Endothelial cell (in vitro differentiated cells): ENCODE measurements around the gene SPTB. TPM values are rescaled to one million over a fixed set of nuclear protein-coding genes. Genes with fewer than 3 reads are reported as not detected.

Experiments
- DNase-seq: peaks from one replicate; pipeline ENCODE4 v3.0.0; 2021; ENCODE audit warnings: low spot score
- H3K27ac Mint-ChIP-seq: one replicate; pipeline ENCODE4 v1.8.0; 2021; ENCODE audit warnings: mixed read lengths, inconsistent platforms; ENCODE audit not compliant: unreplicated experiment
- H3K27me3 Mint-ChIP-seq: one replicate; pipeline ENCODE4 v1.8.0; 2021; ENCODE audit warnings: mild to moderate bottlenecking, moderate library complexity, mixed read lengths, inconsistent platforms; ENCODE audit not compliant: unreplicated experiment
- H3K36me3 Mint-ChIP-seq: one replicate; pipeline ENCODE4 v1.8.0; 2021; ENCODE audit warnings: mild to moderate bottlenecking, low read depth, mixed read lengths, inconsistent platforms; ENCODE audit not compliant: unreplicated experiment
- H3K4me1 Mint-ChIP-seq: one replicate; pipeline ENCODE4 v1.8.0; 2021; ENCODE audit warnings: mild to moderate bottlenecking, mixed read lengths, inconsistent platforms; ENCODE audit not compliant: unreplicated experiment
- H3K4me3 Mint-ChIP-seq: one replicate; pipeline ENCODE4 v1.8.0; 2021; ENCODE audit warnings: mild to moderate bottlenecking, mixed read lengths, inconsistent platforms; ENCODE audit not compliant: unreplicated experiment
- H3K9me3 Mint-ChIP-seq: one replicate; pipeline ENCODE4 v1.8.0; 2021; ENCODE audit warnings: mixed read lengths, inconsistent platforms; ENCODE audit not compliant: unreplicated experiment
- CTCF ChIP-seq: fragments of 200-600 bp; sonication (generic); IDR thresholded peaks from one replicate; pipeline ENCODE4 v1.5.0; 2021; ENCODE audit warnings: antibody characterized with exemption; ENCODE audit not compliant: unreplicated experiment
- total RNA-seq: library from RNA; stranded (reverse); fragmentation: NEBNext Ultra II Directional; extraction: Animal tissue kit (Norgen Biotek cat#: 25700); gene quantifications from one replicate; pipeline ENCODE4 v1.2.1, GENCODE V29; 2021; ENCODE audit not compliant: unreplicated experiment

The SPTB gene
- total RNA-seq, 1 donor from 2014 or later: 0.08 TPM

DNA sequence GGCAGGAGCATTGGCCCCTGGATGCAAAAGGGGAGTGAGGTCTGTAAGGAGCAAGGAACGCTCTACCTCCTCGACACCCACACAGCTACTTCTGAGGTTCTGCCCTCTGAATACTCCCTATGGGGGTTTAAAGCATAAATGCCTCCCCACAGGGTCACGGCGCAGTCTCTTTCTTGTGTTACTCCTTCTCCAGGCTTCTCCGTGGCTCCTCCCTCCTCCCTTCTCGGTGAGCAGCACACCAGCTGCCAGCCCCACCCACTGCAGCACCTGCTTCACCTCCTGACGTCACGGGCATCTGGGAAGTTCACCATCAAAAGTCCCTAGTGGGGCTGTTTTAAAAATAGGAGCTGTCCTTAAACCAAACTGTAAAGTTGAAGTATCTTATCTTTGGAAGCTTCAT, 67.3 kb downstream of the SPTB start:
- DNase-seq: no peak
- Mint-ChIP-seq H3K4me3 (no peak overlapping the region), H3K27me3 (peaks cover 5% of the 10 kb centered on the region)

DNA sequence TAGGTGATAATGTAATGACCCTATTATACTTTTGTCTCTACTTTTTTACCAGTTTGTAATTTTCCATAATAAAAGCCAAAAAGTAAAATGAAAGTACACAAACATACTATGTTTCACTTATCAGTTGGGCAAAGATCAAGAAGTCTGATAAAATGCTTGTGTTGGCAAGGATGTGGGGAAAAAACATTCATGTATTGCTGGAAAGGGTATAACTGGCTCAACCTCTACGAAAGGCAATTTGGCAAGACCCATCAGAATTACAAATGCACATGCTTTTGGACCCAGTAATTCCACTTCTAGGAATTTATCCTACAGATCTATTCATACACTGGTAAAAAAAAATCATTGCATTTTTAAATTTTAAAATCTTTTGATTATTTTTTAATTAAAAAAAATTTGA, 68.0 kb downstream of the SPTB start:
- Mint-ChIP-seq H3K36me3 (no peaks in the 10 kb centered on the region), H3K4me3 (no peak overlapping the region), H3K27me3 (no peaks in the 10 kb centered on the region), H3K27ac (no peak overlapping the region), H3K9me3 (no peaks in the 10 kb centered on the region), H3K4me1 (no peaks in the 10 kb centered on the region)
- DNase-seq: no peak
- no peak for TF ChIP-seq CTCF

More for the DNA sequence above, 67.3 kb downstream of the SPTB start:
- Mint-ChIP-seq H3K36me3 (no peaks in the 10 kb centered on the region), H3K9me3 (no peaks in the 10 kb centered on the region), H3K27ac (no peak overlapping the region), H3K4me1 (no peaks in the 10 kb centered on the region)
- TF ChIP-seq CTCF: no peak

- H3K36me3 Mint-ChIP-seq: no peaks in the 10 kb centered on the region
- no peaks in the 10 kb centered on the region for H3K9me3 Mint-ChIP-seq
- no peak for TF ChIP-seq CTCF
- H3K27ac Mint-ChIP-seq: no peak overlapping the region
- peaks cover 14% of the 10 kb centered on the region for H3K4me1 Mint-ChIP-seq
- no peak for DNase-seq
- no peak overlapping the region for H3K4me3 Mint-ChIP-seq
- peaks cover 4% of the 10 kb centered on the region for H3K27me3 Mint-ChIP-seq
Measured at GRCh38 chr14:64808449-64808848, 71.3 kb downstream of the SPTB start.

DNA sequence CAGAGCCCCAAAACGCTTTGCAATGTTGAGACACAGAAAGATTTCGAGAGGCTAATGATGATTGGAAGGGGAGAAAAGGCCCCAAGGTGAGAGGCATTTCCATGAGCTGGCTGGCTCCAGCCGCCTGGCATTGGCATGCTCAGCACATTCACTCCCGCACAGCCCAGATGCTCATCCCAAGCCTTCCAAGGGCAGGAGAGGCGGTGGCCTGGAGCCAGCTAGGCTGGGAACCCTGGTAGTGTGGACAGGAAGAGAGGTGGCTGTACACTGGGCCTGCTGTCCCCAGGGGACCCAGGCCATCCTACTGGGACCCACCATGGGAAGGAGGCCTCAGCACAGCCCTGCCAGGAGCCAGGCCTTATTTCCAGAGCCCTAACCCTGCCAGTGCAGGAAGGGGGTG, 72.2 kb downstream of the SPTB start:
- Mint-ChIP-seq H3K4me1 (peaks cover 14% of the 10 kb centered on the region), H3K9me3 (no peaks in the 10 kb centered on the region), H3K4me3 (no peak overlapping the region), H3K27ac (no peak overlapping the region), H3K36me3 (no peaks in the 10 kb centered on the region), H3K27me3 (peaks cover 4% of the 10 kb centered on the region)
- TF ChIP-seq CTCF: no peak
- DNase-seq: no peak

DNA sequence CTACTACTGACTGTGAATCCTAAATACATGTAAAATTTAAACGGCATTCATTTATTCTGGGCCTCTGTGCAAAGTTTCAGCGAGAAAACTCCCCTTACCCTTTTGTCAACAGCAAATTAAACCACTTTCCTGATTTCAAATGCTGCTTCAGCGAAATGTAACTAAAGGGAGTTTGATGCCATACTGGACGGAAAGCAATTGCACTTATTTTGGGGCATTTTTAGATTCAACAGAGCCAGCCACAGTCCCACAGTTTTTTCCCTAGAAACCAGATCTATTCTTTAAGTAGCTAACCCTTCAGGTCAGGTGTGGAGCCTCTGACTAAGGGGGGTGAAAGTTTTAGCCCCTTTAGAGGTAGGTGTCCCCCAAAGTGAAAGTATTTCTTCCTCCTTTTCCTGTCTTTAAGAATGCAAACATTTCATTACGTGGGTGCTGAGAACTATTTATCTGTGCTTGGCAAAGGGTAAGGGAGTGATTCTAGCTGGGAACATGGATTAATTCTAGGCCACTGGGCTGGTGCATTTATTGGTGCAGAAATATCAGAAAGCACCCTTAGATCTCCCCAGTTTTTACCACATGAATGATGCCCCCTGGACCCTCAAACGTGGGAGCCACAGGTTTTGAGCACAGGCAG, 72.7 kb downstream of the SPTB start:
- H3K9me3 Mint-ChIP-seq: no peaks in the 10 kb centered on the region
- no peak for TF ChIP-seq CTCF
- peaks cover 16% of the 10 kb centered on the region for H3K4me1 Mint-ChIP-seq
- no peak overlapping the region for H3K4me3 Mint-ChIP-seq
- DNase-seq: no peak
- H3K27ac Mint-ChIP-seq: no peak overlapping the region
- H3K27me3 Mint-ChIP-seq: peaks cover 4% of the 10 kb centered on the region
- no peaks in the 10 kb centered on the region for H3K36me3 Mint-ChIP-seq
